A172 (cell line): ENCODE results near the gene RAD51B. TPM values are rescaled to one million over a fixed set of nuclear protein-coding genes. Genes with fewer than 3 reads are reported as not detected.

Source experiments
- DNase-seq: peaks from one replicate; pipeline ENCODE4 v3.0.0-alpha.2; 2015; ENCODE audit warnings: low spot score
- total RNA-seq: library from RNA; depleted of rRNA; stranded (reverse); fragments of >200 nt; shearing (Covaris generic); gene quantifications from 2 replicates; pipeline ENCODE4 v1.2.3, GENCODE V29; 2014

RAD51B gene
- total RNA-seq, 1 experiment from 2014 or later, result 17.6 TPM

DNA sequence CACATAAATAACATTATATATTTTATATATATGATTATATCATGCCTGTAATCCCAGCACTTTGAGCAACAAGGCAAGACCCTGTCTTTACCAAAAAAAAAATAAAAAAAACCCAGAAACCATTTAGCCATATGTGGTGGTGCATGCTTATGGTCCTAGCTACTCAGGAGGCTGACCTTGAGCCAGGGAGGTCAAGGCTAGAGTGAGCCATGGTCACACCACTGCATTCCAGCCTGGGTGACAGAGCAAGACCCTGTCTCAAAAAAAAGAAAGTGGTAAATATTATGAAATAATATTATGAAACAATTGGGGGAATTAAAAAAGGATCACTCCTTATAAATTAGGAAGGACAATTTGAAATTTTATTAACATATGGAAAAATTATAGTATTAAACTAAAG is 16.0 kb downstream of the RAD51B start:
- no peak for DNase-seq

GRCh38 chr14:67837011-67837624 is 17.5 kb downstream of the RAD51B start:
- DNase-seq, result peak; percentile 36

GRCh38 chr14:67846029-67846610 is 26.5 kb downstream of the RAD51B start:
- no peak for DNase-seq

GRCh38 chr14:67850066-67850830 is 30.7 kb downstream of the RAD51B start:
- DNase-seq, result no peak

DNA sequence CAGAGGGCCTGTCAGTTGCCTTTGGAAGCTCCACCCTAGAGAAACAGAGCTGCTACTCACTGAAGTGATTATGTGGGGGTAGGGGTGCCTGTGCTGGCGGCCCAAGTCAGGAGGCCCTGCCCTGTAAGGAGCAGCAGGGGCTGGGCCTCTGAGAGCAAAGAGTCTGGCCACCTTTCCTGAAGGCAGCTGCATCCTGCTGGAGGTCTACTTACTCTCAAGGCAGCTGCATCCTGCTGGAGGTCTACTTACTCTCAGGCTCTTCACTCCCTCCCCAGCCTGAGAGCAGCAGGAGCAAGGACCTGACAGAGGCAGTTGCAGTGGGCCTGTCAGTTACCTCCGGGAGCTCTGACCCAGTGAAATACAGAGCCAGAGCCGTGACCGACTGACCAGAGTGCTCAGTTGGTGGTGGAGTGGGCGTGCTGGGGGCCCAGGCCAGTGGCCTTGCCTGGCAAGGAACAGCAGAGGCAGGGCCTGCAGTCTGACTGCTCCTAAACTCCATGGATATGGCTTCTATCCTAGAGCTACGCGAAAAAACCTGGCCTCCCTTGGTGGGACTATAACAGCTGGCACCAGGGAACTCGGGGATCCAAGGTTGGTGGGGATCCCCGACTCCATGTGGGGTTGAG is 32.3 kb downstream of the RAD51B start:
- DNase-seq, result no peak

GRCh38 chr14:67852926-67853604 is 33.5 kb downstream of the RAD51B start:
- DNase-seq, result no peak

DNA sequence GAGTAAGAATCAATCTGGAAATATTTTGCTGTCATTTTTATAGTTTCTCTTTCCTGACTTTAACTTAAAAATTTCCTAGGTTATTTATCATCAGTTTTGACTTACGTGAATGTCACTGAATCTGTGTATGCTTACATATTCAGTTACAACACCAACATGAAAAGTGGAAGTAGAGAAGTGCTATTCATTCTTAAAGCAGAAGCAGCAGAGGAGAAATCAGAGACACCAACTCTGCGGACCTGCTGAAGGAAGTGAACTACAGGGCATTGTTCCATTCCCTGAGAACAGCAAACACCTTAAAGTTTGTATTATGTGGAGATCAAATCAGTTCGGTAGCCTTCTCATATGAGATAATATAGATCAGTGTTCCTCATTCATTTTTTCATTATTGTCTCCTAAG is 34.1 kb downstream of the RAD51B start:
- no peak for DNase-seq

DNA sequence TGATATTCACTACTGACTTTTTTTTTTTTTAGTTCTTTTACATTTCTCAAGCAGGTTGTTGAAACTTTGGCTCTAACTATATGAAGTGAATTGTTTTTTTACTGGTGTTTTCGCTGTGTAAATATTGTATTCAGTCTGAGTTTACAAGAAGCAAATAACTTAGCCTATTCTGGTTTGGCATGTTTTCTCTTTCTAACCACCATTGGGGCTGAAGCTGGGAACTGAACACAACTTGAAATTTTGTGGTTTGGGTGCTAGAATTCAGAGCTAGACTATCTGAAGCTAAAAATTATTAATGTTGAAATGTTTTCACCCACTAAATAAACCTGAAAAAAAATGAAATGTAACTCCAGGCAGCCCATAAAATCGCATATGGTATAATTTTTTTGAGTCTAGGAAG is 37.2 kb downstream of the RAD51B start:
- no peak for DNase-seq

- DNase-seq, result no peak
Measured at GRCh38 chr14:67857778-67858350, 38.3 kb downstream of the RAD51B start.

- DNase-seq, result no peak
Measured at GRCh38 chr14:67859169-67859749, 39.7 kb downstream of the RAD51B start.

DNA sequence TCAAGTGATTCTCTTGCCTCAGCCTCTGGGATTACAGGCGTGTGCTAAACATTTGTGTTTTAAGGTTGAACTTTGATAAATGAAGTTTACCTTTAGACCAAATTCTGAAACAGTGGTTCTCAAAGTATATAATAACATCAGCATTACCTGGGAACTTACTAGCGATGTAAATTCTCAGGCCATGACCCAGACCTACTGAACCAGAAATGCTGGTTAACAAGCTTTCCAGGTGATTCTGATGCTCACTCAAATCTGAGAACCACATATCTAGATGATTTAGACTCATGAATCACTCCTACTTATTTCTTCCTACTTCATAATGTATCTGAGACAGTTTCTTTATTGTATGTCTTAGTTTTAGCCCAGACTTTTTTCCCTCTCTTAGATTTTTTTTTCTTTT is 43.6 kb downstream of the RAD51B start:
- no peak for DNase-seq

- DNase-seq, result no peak
Measured at GRCh38 chr14:67875175-67876006, 55.8 kb downstream of the RAD51B start.

- DNase-seq, result no peak
Measured at GRCh38 chr14:67879026-67879425, 59.4 kb downstream of the RAD51B start.

DNA sequence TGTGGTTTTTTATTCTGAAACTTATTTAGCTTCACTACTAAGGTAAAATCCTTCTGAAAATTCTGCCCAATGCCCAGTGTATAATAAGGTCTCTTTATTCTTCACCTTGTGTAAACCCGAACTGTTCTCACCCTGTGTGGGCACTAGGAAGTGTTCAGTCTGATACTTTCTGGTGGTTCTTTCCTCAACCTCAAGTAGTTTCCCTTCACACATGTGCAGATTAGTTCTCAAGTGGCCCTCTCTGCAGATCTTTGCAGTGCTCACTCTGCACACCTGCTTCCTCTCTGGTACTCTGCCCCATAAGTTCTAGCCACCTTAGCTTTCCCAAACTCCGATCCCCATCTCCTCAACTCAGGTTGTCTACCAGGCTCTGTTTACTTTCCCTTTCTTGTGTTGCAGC is 61.6 kb downstream of the RAD51B start:
- DNase-seq, result no peak

- DNase-seq, result no peak
Measured at GRCh38 chr14:67882986-67883555, 63.5 kb downstream of the RAD51B start.

DNA sequence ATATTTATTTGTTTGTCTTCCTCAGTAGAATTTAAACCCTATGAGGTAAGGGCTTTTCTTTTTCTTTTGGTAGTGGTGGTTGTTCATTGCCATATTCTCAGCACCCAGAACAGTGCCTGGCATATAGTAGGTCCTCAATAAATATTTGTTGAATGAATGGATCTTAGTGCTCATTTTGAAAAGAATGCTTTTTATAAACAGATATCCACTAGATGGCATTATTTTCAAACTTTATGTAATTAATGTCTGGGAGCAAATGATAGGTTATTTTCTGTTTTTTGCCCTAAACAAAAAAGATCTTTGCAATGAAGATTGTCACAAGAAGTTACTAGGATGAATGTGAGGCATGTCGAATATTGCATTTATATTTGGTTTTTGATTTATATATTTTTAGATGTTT is 64.1 kb downstream of the RAD51B start:
- peak; percentile 5 for DNase-seq

DNA sequence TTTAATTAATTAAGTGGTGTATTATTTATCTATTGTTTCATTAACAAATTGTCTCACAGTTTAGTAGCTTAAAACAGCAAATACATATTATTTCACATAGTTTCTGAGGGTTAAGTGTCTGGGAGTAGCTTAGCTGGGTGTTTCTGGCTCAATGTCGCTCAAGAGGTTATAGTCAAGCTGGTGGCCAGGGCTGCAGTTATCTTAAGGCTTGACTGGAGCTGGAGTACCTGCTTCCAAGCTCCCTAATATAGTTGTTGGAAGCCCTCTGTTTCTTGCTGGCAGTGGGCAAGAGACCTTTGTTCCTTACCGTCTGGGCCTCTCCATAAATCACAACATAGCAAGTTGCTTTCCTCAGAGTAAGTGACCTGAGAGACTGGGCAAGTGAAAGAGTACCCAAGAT is 66.6 kb downstream of the RAD51B start:
- no peak for DNase-seq

- DNase-seq, result no peak
Measured at GRCh38 chr14:67887478-67887877, 67.9 kb downstream of the RAD51B start.

DNA sequence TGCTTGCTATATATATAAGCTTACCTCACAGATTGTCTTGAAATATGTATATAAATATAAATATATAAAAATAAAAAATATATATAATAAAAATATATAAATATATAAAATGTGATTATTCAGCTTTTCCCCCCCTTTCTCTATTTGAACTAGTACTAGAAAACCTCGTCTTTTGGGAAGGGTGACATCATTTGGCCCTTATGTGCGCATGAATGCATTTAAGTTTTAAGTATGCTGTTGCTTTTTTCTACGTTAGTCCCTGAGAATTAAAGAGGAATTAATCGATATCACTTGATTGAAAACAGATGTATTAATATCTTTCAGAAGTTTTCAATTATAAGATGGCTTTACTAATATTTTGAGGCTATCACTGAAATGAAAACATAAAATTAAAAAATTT is 69.9 kb downstream of the RAD51B start:
- no peak for DNase-seq

- no peak for DNase-seq
Measured at GRCh38 chr14:67892466-67893100, 73.0 kb downstream of the RAD51B start.
